GM21367 (cell line): Measurements from ENCODE around the gene SHF.
A peak's percentile ranks its signal among the peaks of the same experiment; 100 is the strongest.

ENCODE experiments used
- ATAC-seq: cut with Tn5 transposase; IDR thresholded peaks from one replicate; pipeline ENCODE4 v1.9.1; 2021; ENCODE audit not compliant: unreplicated experiment

SHF gene

DNA sequence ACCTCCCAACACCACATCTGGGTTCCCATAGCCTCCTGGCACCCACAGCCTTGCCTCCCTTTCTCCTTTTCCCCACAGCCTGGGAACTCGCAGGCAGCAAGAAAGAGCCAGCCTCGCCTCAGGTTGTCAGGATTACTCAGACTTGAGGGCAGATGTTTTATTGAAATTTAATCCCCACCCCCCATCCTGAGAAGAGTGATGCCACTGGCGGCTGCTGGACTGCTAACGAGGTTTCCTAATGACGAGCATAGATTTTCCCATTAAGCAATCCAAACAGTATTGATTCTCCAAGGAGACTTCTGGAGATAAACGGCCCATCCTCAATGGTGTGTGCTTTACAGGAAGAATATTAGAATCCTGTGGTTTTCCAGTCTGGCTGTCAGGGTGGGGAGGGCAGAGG, 13.7 kb downstream of the SHF start:
- ATAC-seq, result no peak

- ATAC-seq, result no peak
These were observed 15.9 kb downstream of the SHF start for GRCh38 chr15:45171912-45172311.

DNA sequence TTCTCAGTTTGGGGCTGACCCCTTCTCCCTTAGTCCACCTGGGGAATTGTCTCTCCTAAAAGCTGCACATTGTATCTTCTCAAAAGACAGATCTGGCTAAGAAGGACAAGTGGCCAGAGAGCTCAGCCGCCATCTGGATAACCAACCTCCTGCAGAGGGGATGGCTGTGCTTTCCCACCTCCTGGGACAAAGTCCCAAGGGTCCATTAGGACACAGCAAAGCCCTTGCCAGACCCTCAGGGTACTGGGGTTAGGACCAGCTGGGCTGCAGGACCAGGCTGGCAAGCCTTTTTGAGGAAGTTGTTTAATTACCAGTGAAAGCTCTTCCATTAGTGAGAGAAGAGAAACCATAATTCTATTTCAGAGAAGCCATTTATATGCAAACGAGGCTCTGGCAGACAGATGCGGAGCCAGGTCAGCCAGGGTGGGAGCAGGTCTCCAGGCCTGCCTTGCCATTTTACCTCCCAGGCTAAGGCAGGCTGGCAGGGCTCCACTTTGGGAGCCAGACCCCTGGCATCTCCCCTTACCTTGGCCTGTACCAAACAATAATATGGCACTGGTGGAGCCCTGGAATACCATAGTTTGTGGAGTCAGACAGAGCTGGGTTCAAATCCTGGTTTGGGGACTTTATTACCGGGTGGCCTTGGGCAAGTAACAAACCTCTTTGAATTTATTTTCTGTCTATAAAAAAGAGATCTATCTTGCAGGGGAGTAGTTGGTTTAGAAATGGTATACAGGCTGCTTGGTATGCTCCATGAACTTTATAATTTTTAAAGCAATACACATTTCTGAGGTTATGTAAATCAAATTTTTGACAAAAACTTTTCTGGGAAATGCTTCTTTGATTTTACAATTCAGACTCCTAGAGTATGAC, 17.9 kb downstream of the SHF start:
- ATAC-seq, result no peak

- ATAC-seq, result no peak
These were observed 18.8 kb downstream of the SHF start for GRCh38 chr15:45168751-45169551.

DNA sequence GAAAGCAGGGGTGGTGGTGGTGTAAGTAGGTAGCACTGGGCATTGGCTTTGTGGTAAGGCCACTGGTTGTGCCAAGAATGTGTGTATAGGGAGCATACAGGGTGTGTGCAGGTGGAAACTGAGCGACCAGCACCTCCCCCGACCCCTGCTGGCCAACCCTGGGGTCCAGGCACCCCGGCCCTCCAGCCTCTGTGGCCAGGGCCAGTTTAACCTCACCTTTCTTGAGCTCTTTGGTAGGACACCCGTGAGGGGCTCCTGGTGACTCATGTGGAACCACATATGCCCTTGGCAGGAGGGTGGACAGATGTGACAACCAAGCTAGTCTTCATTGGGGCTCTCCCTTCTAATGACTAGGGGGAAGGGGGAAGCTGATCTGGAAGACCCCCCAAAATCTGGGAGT, 19.5 kb downstream of the SHF start:
- ATAC-seq, result no peak

GRCh38 chr15:45167631-45168205, 20.0 kb downstream of the SHF start:
- no peak for ATAC-seq

DNA sequence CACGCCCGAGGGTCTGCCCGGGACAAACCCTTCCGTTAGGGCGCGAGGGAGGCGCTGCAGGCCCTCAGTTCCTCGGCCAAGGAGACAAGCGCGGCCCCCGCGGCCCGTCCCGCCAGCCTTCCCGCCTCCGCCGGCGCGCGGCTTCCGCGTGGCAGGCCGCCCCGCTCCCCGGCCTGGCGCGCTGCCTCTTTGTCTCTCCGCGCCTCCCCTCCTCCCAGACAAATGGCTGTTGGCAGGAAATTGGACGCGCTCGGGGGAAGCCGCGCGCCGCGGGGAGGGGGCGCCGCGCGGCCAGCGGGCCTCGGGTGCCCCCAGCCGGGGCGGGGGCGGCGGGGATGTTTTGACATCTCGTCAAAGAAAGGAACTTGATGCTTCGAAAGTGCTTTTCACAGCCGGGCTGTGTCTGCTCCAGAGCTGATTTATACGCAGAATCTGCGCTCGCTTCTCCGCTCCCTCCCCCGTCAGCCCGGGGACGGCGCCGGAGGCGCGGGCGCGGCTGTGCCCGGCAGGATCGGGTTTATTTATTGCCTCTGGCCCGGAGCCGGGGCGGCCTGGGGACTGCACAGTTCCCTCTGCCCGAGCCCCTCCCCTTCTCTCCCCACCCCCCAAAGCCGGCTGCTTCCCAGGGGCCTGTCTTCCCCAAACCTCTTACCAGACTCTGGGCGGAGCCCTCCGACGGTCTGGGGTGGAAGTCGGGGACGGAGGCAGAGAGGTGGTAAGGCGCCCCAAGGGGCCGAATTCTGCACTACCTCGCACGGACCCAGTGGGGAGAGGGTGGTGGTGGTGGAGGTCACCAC, 20.7 kb downstream of the SHF start:
- ATAC-seq, result peak; percentile 85

- no peak for ATAC-seq
These were observed 22.2 kb downstream of the SHF start for GRCh38 chr15:45165536-45165935.

DNA sequence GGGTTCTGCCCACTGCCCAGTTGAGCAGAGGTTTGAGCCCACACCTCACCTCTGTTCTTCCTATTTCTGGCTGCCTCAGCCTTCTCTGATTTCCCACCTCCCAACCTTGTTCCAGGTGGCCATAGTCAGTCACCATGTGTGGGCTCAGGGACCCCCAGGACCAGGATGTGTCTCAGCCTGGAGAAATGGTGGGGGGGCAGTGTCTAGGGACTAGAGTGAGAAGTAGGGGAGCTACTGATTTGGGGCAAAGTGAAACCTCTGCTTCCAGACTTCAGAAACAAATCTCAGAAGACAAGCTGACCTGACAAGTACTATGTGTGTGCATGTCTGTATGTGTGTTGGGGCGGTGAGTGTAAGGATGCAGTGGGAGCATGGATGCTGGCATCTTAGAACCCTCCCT, 22.9 kb downstream of the SHF start:
- no peak for ATAC-seq

- ATAC-seq, result no peak
These were observed 24.3 kb downstream of the SHF start for GRCh38 chr15:45163508-45163856.

DNA sequence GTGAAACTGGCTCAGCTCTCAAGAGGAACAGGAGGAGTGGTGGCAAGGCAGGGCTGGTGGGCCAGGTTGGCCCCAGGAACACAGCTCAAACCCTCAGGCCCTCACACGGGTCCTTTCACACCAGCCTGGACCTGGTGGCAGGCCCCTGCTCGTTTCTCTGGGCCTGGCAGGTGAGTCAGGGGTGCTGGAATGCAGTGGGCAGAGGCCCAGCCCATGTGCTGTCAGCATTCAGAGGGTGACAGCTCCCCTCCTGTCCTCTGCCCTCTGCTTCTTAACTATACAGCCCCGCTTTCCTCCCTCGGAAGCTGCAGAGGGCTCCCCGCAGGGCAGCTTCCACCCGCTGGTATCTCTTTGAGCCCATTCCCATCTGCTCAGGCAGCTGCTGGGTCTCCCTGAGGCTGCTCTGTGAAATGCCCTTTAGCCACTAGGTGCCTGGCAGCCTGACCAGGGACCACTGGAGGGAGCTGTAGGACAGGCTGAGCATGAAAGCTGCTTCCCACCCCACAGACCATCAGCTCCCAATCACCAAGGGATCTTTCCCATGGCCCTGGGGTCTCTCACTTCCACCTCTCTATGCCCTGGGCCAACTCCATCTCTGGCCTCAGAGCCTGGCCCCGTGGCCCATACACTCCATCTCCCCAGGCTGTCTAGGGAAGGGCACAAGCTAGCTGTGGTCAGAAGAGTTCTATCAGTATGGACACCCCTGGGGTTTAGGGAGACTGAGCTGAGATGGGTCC, 24.8 kb downstream of the SHF start:
- ATAC-seq, result no peak

DNA sequence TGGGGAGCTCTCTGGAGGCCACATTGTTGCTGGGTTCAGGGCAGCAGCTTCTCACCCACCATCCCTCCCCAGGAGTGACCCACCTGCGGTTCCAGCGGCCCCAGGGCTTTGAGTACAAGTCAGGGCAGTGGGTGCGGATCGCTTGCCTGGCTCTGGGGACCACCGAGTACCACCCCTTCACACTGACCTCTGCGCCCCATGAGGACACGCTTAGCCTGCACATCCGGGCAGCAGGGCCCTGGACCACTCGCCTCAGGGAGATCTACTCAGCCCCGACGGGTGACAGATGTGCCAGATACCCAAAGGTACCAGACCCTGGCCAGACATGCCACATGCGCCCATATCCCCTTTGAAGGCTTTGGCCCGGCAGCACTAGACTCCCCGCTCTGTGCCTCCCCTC, 26.1 kb downstream of the SHF start:
- no peak for ATAC-seq

DNA sequence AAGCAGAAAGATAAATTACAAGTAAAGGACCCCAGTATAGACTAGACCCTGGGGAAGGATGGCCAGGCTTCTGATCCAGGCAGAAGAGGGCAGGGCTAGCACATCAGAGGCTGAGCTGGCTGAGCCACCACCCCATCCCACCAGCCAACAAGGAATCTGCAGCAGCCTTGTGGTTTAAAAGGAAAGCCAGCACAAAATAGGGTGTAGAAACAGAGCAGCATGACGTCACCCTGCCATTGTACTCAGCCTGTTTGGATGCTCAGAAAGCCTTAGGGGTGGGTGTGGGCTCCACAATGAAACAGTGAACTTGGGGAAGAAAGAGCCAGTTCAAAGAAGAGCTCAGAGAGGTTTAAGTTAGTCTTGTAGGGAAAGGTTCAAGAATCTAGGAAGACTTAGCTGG, 29.8 kb downstream of the SHF start:
- no peak for ATAC-seq

DNA sequence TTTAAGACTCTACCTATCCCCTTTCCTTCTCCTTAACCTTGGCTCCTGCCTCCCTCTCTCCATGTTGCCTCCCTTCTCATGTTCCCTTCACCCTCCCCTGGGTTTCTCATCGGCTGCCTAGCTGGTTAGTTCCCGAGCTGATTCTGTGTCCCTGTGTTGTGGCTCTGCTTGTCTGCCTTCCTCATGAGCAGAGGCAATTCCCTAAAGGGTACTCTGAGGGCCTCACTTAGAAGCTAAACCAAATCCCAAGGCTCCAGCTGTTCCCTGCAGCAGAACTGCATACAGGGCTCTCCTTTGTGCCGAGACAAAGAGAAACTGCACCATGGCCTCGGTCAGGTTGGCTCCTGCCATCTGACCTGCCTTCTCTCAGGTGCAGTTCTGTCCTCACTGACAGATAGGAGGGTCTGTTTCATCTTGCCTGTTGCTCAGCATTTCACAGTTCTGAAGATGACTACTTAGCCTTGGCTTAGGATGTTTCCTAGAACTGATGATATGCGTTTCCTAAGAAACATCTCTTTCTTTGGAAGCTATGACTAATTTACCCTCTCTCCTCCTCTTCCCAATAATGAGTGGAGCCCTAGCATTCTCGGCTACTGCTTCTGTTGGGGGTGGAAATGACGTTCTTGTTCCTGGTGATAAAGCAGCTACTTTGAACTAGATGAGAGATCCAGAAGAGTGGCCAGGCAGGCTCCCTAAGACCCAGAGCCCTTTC, 30.9 kb downstream of the SHF start:
- ATAC-seq, result no peak

- ATAC-seq, result no peak
These were observed 32.0 kb downstream of the SHF start for GRCh38 chr15:45155739-45156138.

GRCh38 chr15:45151998-45152828, 35.6 kb downstream of the SHF start:
- no peak for ATAC-seq

DNA sequence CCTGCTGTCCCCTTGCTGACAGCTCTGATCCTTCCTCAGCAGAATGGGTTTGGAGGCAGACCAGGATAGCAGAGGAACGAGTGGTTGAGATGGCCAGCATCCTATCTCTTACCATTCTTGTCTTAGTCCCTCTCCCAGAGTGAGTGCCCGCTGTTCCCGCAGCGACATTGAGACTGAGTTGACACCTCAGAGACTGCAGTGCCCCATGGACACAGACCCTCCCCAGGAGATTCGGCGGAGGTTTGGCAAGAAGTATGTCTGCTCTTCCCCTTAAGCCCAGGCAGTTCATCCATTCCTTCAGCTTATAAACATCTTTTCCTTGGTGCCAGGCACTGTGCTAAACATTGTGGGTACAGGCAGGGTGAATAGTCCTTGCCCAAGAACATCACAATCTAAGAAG, 36.8 kb downstream of the SHF start:
- no peak for ATAC-seq

DNA sequence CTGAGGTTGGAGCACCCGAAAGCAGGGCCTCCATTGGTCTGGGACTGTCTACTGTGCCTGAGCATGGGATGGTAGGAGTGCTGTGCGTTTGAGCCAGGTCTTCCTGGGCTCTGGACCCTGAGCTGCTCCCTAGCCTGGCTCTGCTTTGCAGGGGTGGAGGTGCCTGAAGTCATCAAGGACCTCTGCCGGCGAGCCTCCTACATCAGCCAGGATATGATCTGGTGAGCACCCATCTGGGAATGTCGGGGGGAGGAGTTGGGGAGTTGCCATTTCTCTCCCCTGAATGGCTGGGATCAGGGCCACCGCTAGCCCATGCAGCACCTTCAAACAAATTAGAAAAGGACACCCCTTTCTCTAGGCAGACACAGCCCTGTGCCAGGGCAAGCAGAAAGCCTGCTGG, 37.3 kb downstream of the SHF start:
- no peak for ATAC-seq

- ATAC-seq, result no peak
These were observed 38.7 kb downstream of the SHF start for GRCh38 chr15:45149060-45149459.
